Activated CD4-positive, alpha-beta T cell treated with anti-CD3 and anti-CD28 coated beads for 36 hours (primary cell): ENCODE results near the gene RHOXF1. TPM values are rescaled to one million over a fixed set of nuclear protein-coding genes. Genes with fewer than 3 reads are reported as not detected.
"Not testable (repeated sequence)": the region's sequence is repeated elsewhere in the genome, so short reads cannot be mapped to it uniquely, and the experiment has no call there.

Source experiments
- ATAC-seq: fragments of 200-7000 bp; cut with Tn5 transposase; one replicate; pipeline ENCODE4 v1.10.0; 2021; ENCODE audit warnings: mild to moderate bottlenecking, moderate library complexity
- CTCF ChIA-PET: fragments of 350-600 bp; sonication (Branson Sonifier 250); formaldehyde crosslinking; loops from one replicate; lab custom pipeline; 2021; ENCODE audit warnings: antibody characterized with exemption; lab: Charles Lee
- POLR2A ChIA-PET: fragments of 350-600 bp; sonication (Branson Sonifier 250); formaldehyde crosslinking; loops from one replicate; lab custom pipeline; 2021; ENCODE audit warnings: antibody characterized with exemption, inconsistent platforms; lab: Charles Lee
- DNase-seq: peaks from one replicate; pipeline ENCODE4 v3.0.0-alpha.2; 2020
- H3K27ac Mint-ChIP-seq: one replicate; pipeline ENCODE4 v1.8.0; 2021; ENCODE audit warnings: mixed read lengths
- H3K27me3 Mint-ChIP-seq: one replicate; pipeline ENCODE4 v1.8.0; 2021; ENCODE audit warnings: mixed read lengths
- H3K36me3 Mint-ChIP-seq: one replicate; pipeline ENCODE4 v1.8.0; 2021; ENCODE audit warnings: low read depth, mixed read lengths
- H3K4me1 Mint-ChIP-seq: one replicate; pipeline ENCODE4 v1.8.0; 2021; ENCODE audit warnings: mixed read lengths
- H3K4me3 Mint-ChIP-seq: one replicate; pipeline ENCODE4 v1.8.0; 2021; ENCODE audit warnings: mild to moderate bottlenecking, moderate library complexity, mixed read lengths
- H3K9me3 Mint-ChIP-seq: one replicate; pipeline ENCODE4 v1.8.0; 2021; ENCODE audit warnings: low read depth, mixed read lengths
- intact Hi-C, 2 experiments: fragments of 100-400 bp; cut with DNase I in 1 of 2; cut with micrococcal nuclease in 1 of 2; formaldehyde crosslinking; loops; one replicate each; pipeline versions ENCODE4 v1.14.2 to v1.15.1; 2022 to 2024; cut with DNase I, micrococcal nuclease
- total RNA-seq, 2 experiments: library from RNA; stranded (reverse); gene quantifications; one replicate each; pipeline ENCODE4 v1.2.3, GENCODE V29; 2021

RHOXF1 gene
- total RNA-seq, 2 experiments from 2014 or later: not detected

DNA sequence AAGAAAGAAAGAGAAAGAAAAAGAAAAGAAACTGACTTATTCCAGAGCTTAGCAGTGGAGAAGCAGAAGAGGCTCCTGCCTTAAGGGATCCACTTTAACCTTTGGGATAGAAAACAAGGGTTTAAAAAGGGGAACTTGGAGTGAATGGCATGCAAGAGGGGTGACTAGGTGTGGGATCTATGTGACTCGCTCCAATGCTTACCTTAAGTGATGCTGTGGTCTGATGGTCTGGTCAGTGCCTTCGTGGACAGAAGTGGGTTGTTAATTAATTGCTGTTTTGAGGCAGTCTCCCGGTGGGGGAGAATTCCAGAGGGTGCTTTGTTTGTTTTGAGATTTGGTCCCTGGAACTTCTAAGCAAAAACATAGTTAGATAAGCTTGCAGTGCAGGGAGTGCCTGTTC is 21.1 kb upstream of the RHOXF1 start:
- Mint-ChIP-seq H3K27ac (no peak overlapping the region), H3K4me1 (no peaks in the 10 kb centered on the region), H3K4me3 (no peak overlapping the region), H3K27me3 (no peaks in the 10 kb centered on the region), H3K36me3 (no peaks in the 10 kb centered on the region), H3K9me3 (no peaks in the 10 kb centered on the region)
- ChIA-PET POLR2A (interaction anchor here (0.7 kb wide), 1 partner anchor 479 kb away, joined by 5 read pairs; no protein-coding TSS in a partner anchor), CTCF (no interaction called here)
- intact Hi-C loops: loop anchor here in 1 of 2 experiments (10.0 kb wide), 1 partner anchor 232 kb away; no protein-coding TSS in a partner anchor
- ATAC-seq (no peak), DNase-seq (no peak)

DNA sequence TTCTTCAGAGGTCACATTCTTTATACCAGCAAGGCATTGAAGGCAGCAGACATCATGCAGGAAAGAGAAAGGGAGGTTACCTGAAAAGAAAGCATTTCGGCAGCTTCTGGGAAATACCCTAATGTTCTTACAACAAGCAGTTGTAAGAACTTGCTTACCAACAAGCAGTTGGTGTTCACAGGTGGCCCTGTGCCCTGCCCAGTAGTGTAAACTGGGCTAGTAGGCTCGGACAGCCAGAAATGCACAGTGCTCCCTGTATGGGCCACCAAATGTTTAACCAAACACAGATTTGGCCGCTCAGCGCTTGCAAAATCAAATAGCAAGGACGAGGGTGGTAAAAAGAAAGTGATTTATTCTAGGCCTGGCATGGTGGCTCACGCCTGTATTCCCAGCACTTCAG is 20.4 kb upstream of the RHOXF1 start:
- no peaks in the 10 kb centered on the region for H3K27me3 Mint-ChIP-seq
- H3K9me3 Mint-ChIP-seq: no peaks in the 10 kb centered on the region
- ChIA-PET CTCF (no interaction called here), POLR2A (interaction anchor here (0.7 kb wide), 1 partner anchor 479 kb away, joined by 5 read pairs; no protein-coding TSS in a partner anchor)
- no peak overlapping the region for H3K4me3 Mint-ChIP-seq
- intact Hi-C loops: loop anchor here in 1 of 2 experiments (10.0 kb wide), 1 partner anchor 231 kb away; no protein-coding TSS in a partner anchor
- no peaks in the 10 kb centered on the region for H3K36me3 Mint-ChIP-seq
- no peak for DNase-seq
- no peak overlapping the region for H3K27ac Mint-ChIP-seq
- H3K4me1 Mint-ChIP-seq: no peaks in the 10 kb centered on the region
- ATAC-seq: no peak

GRCh38 chrX:120128306-120128846 is 12.7 kb upstream of the RHOXF1 start:
- POLR2A ChIA-PET: not testable (repeated sequence)

DNA sequence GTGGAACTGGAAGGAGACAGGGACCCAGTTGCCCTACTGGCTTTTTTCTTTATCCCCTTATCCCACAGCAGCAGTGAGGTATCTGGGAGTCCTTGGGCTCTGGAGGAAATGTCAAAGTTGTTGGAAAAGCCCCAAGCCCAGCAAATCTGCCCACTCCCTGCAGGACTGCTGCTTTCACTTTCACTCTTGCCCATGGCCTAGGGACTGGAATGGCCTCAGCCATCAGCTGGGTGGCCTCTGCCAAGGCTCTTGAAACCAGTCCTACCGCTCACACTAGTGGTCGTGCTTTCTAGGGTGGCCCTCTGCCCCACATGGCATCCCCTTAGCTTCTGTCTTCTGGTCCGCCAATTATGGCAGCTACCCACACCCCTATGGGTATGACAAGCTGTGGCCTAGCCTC is 9.7 kb upstream of the RHOXF1 start:
- H3K4me1 Mint-ChIP-seq: no peaks in the 10 kb centered on the region
- H3K4me3 Mint-ChIP-seq: no peak overlapping the region
- no peaks in the 10 kb centered on the region for H3K27me3 Mint-ChIP-seq
- no peaks in the 10 kb centered on the region for H3K36me3 Mint-ChIP-seq
- ChIA-PET POLR2A (no interaction called here), CTCF (no interaction called here)
- intact Hi-C loops: no loop called here
- no peaks in the 10 kb centered on the region for H3K9me3 Mint-ChIP-seq
- ATAC-seq: no peak
- no peak overlapping the region for H3K27ac Mint-ChIP-seq
- no peak for DNase-seq

More at GRCh38 chrX:120128306-120128846, 12.7 kb upstream of the RHOXF1 start:
- H3K4me1 Mint-ChIP-seq, H3K36me3 Mint-ChIP-seq, CTCF ChIA-PET, H3K4me3 Mint-ChIP-seq, ATAC-seq, intact Hi-C loops, H3K27me3 Mint-ChIP-seq, H3K27ac Mint-ChIP-seq, DNase-seq, H3K9me3 Mint-ChIP-seq: not testable (repeated sequence)

GRCh38 chrX:120120223-120120622 is 4.5 kb upstream of the RHOXF1 start:
- H3K36me3 Mint-ChIP-seq: no peaks in the 10 kb centered on the region
- no peak for ATAC-seq

DNA sequence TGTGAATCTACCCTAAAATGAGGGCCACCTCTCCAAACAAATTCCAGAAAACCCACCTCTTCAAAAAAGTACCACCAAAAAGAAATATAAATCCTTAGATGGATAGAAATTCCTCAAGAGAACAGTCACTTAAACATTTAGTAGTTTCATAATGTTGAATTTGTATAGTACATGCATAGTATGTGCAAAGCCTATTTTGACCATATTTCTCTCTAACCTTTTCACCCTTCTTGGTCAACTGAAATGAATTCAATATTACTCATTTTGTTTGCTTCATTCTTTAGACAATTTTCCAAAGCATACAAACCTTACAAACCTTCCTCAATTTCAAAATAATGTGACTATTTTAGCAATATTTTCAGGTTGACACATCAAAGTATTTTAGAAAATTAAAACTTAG is 4.1 kb downstream of the RHOXF1 start:
- intact Hi-C loops: no loop called here
- no peak overlapping the region for H3K4me3 Mint-ChIP-seq
- H3K27ac Mint-ChIP-seq: no peak overlapping the region
- ChIA-PET POLR2A (no interaction called here), CTCF (no interaction called here)
- ATAC-seq (no peak), DNase-seq (no peak)
- H3K9me3 Mint-ChIP-seq: no peaks in the 10 kb centered on the region
- H3K27me3 Mint-ChIP-seq: no peaks in the 10 kb centered on the region
- no peaks in the 10 kb centered on the region for H3K36me3 Mint-ChIP-seq
- H3K4me1 Mint-ChIP-seq: no peaks in the 10 kb centered on the region

More at GRCh38 chrX:120120223-120120622, 4.5 kb upstream of the RHOXF1 start:
- Mint-ChIP-seq H3K9me3 (no peaks in the 10 kb centered on the region), H3K27me3 (no peaks in the 10 kb centered on the region), H3K4me3 (no peak overlapping the region), H3K4me1 (no peaks in the 10 kb centered on the region), H3K27ac (no peak overlapping the region)
- DNase-seq: no peak
- intact Hi-C loops: no loop called here
- POLR2A ChIA-PET: no interaction called here
- CTCF ChIA-PET: no interaction called here

DNA sequence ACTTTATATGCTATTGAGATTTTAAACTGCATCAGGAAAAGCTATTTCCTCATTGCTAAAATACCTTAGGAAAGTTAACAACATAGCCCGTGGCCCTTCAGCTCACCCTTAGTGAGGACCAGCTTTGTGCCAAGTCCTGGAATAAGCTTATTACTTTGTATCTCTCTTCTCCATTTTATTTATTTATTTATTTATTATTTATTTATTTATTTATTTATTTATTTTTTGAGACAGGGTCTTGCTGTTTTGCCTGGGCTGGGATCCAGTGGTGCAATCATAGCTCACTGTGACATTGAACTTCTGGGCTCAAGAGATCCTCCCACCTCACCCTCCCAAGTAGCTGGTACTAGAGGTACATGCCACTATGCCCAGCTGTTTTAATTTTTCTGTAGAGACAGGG is 6.3 kb downstream of the RHOXF1 start:
- H3K9me3 Mint-ChIP-seq: no peaks in the 10 kb centered on the region
- ChIA-PET CTCF (interaction anchor here (0.9 kb wide), 1 partner anchor 13 kb away, joined by 3 read pairs; no protein-coding TSS in a partner anchor), POLR2A (no interaction called here)
- intact Hi-C loops: no loop called here
- no peaks in the 10 kb centered on the region for H3K36me3 Mint-ChIP-seq
- no peak for ATAC-seq
- no peak overlapping the region for H3K27ac Mint-ChIP-seq
- H3K4me1 Mint-ChIP-seq: no peaks in the 10 kb centered on the region
- H3K4me3 Mint-ChIP-seq: no peak overlapping the region
- peaks cover under 1% of the 10 kb centered on the region for H3K27me3 Mint-ChIP-seq
- no peak for DNase-seq

GRCh38 chrX:120104707-120105106 is 11.0 kb downstream of the RHOXF1 start:
- H3K9me3 Mint-ChIP-seq, H3K27ac Mint-ChIP-seq, intact Hi-C loops, H3K4me3 Mint-ChIP-seq, H3K4me1 Mint-ChIP-seq, CTCF ChIA-PET, POLR2A ChIA-PET, H3K36me3 Mint-ChIP-seq, DNase-seq, ATAC-seq, H3K27me3 Mint-ChIP-seq: not testable (repeated sequence)

- H3K4me3 Mint-ChIP-seq, H3K36me3 Mint-ChIP-seq, H3K4me1 Mint-ChIP-seq, DNase-seq, ATAC-seq, H3K27ac Mint-ChIP-seq, H3K9me3 Mint-ChIP-seq, H3K27me3 Mint-ChIP-seq, POLR2A ChIA-PET, intact Hi-C loops: not testable (repeated sequence)
- CTCF ChIA-PET: interaction anchor here (0.7 kb wide), 1 partner anchor 252 kb away, joined by 3 read pairs; no protein-coding TSS in a partner anchor
Measured at GRCh38 chrX:120101057-120101456, 14.7 kb downstream of the RHOXF1 start.

GRCh38 chrX:120090208-120090607 is 25.5 kb downstream of the RHOXF1 start:
- ATAC-seq (no peak), DNase-seq (no peak)
- no peaks in the 10 kb centered on the region for H3K9me3 Mint-ChIP-seq
- H3K27me3 Mint-ChIP-seq: no peaks in the 10 kb centered on the region
- ChIA-PET CTCF (interaction anchor here (0.6 kb wide), 1 partner anchor 669 kb away, joined by 3 read pairs; no protein-coding TSS in a partner anchor), POLR2A (no interaction called here)
- H3K4me3 Mint-ChIP-seq: no peak overlapping the region
- H3K27ac Mint-ChIP-seq: no peak overlapping the region
- H3K4me1 Mint-ChIP-seq: no peaks in the 10 kb centered on the region
- intact Hi-C loops: no loop called here
- no peaks in the 10 kb centered on the region for H3K36me3 Mint-ChIP-seq

DNA sequence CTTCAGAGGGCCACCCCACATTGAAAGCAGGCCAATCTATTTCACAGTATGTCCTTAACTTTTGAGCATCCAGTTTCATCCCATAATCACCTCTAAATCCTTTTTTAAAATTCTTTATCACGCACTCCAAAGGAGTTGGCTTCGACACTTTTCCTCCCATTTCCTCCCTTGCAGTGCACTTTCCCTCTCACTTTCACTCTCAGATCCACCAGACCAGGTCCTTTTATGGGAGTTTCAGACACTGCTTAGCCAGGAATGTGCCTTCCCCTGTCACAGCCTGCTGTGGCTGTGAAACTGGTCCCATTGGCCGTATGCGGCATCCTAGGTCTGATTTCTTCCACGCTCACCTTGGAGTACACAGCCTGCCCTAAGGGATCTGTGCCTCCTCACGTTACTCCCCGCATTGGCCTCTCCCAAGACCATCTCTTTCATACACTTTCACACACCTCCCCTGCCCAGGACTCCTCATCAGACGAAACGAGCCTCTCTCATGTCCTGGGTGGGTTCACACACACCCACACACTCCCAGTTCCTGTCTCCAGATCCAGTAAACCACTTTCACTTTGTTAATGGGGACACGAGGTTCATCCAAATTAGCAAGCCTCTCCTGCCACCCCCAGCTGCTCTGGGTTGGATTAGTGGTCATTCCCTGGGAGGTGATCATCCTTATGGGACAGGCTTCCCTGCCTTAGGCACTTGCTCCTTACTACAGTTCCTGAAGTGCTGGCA is 28.3 kb downstream of the RHOXF1 start:
- DNase-seq: no peak
- POLR2A ChIA-PET: no interaction called here
- H3K4me1 Mint-ChIP-seq: no peaks in the 10 kb centered on the region
- H3K27ac Mint-ChIP-seq: no peak overlapping the region
- intact Hi-C loops: no loop called here
- no peak overlapping the region for H3K4me3 Mint-ChIP-seq
- H3K27me3 Mint-ChIP-seq: no peaks in the 10 kb centered on the region
- no peaks in the 10 kb centered on the region for H3K36me3 Mint-ChIP-seq
- no peak for ATAC-seq
- CTCF ChIA-PET: no interaction called here
- no peaks in the 10 kb centered on the region for H3K9me3 Mint-ChIP-seq
